NCI-H146 (cell line): Measurements from ENCODE around the gene GNE.
"Not testable (repeated sequence)": the region's sequence is repeated elsewhere in the genome, so short reads cannot be mapped to it uniquely, and the experiment has no call there.

Source experiments
- DNase-seq: peaks from one replicate; lab custom pipeline; 2025; lab: John Stamatoyannopoulos, UW

Gene GNE

GRCh38 chr9:36264896-36265295 is 6.6 kb upstream of the GNE start:
- DNase-seq = no peak

GRCh38 chr9:36263683-36264082 is 5.4 kb upstream of the GNE start:
- peak; percentile 42 for DNase-seq

GRCh38 chr9:36258996-36259533 is 817 bp upstream of the GNE start:
- no peak for DNase-seq

- no peak for DNase-seq
Observed at GRCh38 chr9:36251428-36251827, 6.8 kb downstream of the GNE start.

- no peak for DNase-seq
Observed at GRCh38 chr9:36250079-36250478, 8.2 kb downstream of the GNE start.

- DNase-seq = no peak
Observed at GRCh38 chr9:36249189-36249588, 9.1 kb downstream of the GNE start.

GRCh38 chr9:36248061-36248460 is 10.2 kb downstream of the GNE start:
- peak; percentile 41 for DNase-seq

- no peak for DNase-seq
Observed at GRCh38 chr9:36247356-36247755, 10.9 kb downstream of the GNE start.

- DNase-seq = no peak
Observed at GRCh38 chr9:36245906-36246305, 12.3 kb downstream of the GNE start.

GRCh38 chr9:36239675-36240074 is 18.6 kb downstream of the GNE start:
- not testable (repeated sequence) for DNase-seq

- not testable (repeated sequence) for DNase-seq
Observed at GRCh38 chr9:36239205-36239604, 19.0 kb downstream of the GNE start.

GRCh38 chr9:36237230-36237629 is 21.0 kb downstream of the GNE start:
- DNase-seq = no peak

GRCh38 chr9:36222449-36222848 is 35.8 kb downstream of the GNE start:
- DNase-seq = no peak

- no peak for DNase-seq
Observed at GRCh38 chr9:36221667-36222066, 36.6 kb downstream of the GNE start.

- DNase-seq = no peak
Observed at GRCh38 chr9:36218411-36218901, 39.8 kb downstream of the GNE start.

GRCh38 chr9:36218011-36218410 is 40.2 kb downstream of the GNE start:
- peak; percentile 59 for DNase-seq

- no peak for DNase-seq
Observed at GRCh38 chr9:36217256-36217968, 40.8 kb downstream of the GNE start.

- no peak for DNase-seq
Observed at GRCh38 chr9:36214571-36214970, 43.7 kb downstream of the GNE start.

- no peak for DNase-seq
Observed at GRCh38 chr9:36213989-36214388, 44.3 kb downstream of the GNE start.

- DNase-seq = no peak
Observed at GRCh38 chr9:36213387-36213786, 44.9 kb downstream of the GNE start.

GRCh38 chr9:36211510-36211909 is 46.7 kb downstream of the GNE start:
- no peak for DNase-seq

- DNase-seq = no peak
Observed at GRCh38 chr9:36210722-36211121, 47.5 kb downstream of the GNE start.

- no peak for DNase-seq
Observed at GRCh38 chr9:36208521-36209253, 49.6 kb downstream of the GNE start.
